Prostate gland (tissue), 2 donors: ENCODE measurements around the gene FBXL13. TPM values are rescaled to one million over a fixed set of nuclear protein-coding genes. Genes with fewer than 3 reads are reported as not detected.

Experiments
- DNase-seq: peaks from one replicate; pipeline ENCODE4 v3.0.0-alpha.2; 2019; ENCODE audit warnings: low spot score
- H3K27ac ChIP-seq, 2 donors: fragments of 200-600 bp; sonication (generic); 2 replicates each; pipeline ENCODE4 v1.5.1; 2017 to 2019
- H3K27me3 ChIP-seq: fragments of 200-600 bp; sonication (generic); replicated peaks from 2 replicates; pipeline ENCODE4 v1.5.1; 2019; ENCODE audit not compliant: insufficient read depth
- H3K36me3 ChIP-seq, 2 donors: fragments of 200-600 bp; sonication (generic); 1 replicate in 1 of 2; 2 replicates in 1 of 2; pipeline versions ENCODE4 v1.5.1 to v1.8.1; 2017 to 2019
- H3K4me1 ChIP-seq: fragments of 200-600 bp; sonication (generic); replicated peaks from 2 replicates; pipeline ENCODE4 v1.5.1; 2019
- H3K4me3 ChIP-seq, 2 donors: fragments of 200-600 bp; sonication (generic); 2 replicates each; pipeline ENCODE4 v1.5.1; 2017 to 2019
- H3K9me3 ChIP-seq: fragments of 200-600 bp; sonication (generic); 2 replicates; pipeline ENCODE4 v1.5.1; 2017
- CTCF ChIP-seq, 4 experiments: fragments of 200-600 bp in 2 of 4; fragments of 450-650 bp in 2 of 4; sonication (generic) in 2 of 4; IDR thresholded peaks; 1 replicate in 3 of 4; 2 replicates in 1 of 4; pipeline ENCODE4 v1.5.1; 2016 to 2019; ENCODE audit warnings: antibody characterized with exemption in 4 of 4, mild to moderate bottlenecking in 2 of 4, moderate library complexity in 2 of 4
- POLR2A ChIP-seq: fragments of 450-650 bp; IDR thresholded peaks from one replicate; pipeline ENCODE4 v1.6.1; 2016; ENCODE audit warnings: antibody characterized with exemption, mild to moderate bottlenecking
- POLR2AphosphoS5 ChIP-seq: sonication (generic); formaldehyde crosslinking; IDR thresholded peaks from one replicate; pipeline ENCODE4 v1.6.1; 2017; ENCODE audit warnings: antibody characterized with exemption
- WGBS: methylation state at CpG from one replicate; pipeline ENCODE4 v1.1.5; 2018; 5-methylcytosine and 5-hydroxymethylcytosine counted together
- intact Hi-C: fragments of 100-400 bp; cut with DNase I; formaldehyde crosslinking; loops from one replicate; pipeline ENCODE4 v1.14.2; 2022
- total RNA-seq, 2 donors: library from RNA; depleted of rRNA; stranded (reverse); fragments of >200 nt; gene quantifications; one replicate each; pipeline ENCODE4 v1.1.0, GENCODE V29; 2016

The FBXL13 gene
- total RNA-seq, 2 donors from 2014 or later, result 2.6 to 5.4 TPM

- no peak overlapping the region for H3K4me3 ChIP-seq
- TF ChIP-seq CTCF (IDR thresholded peaks at IDR 0.05), result no peak
- no peak for TF ChIP-seq POLR2A
- TF ChIP-seq POLR2AphosphoS5, result no peak
- H3K9me3 ChIP-seq, result no peaks in the 10 kb centered on the region
- H3K36me3 ChIP-seq, result no peaks in the 10 kb centered on the region
- H3K27me3 ChIP-seq, result no peaks in the 10 kb centered on the region
- no peak for DNase-seq
- no peak overlapping the region for H3K27ac ChIP-seq
- 87% methylated on average over 4 of the region's 4 CpGs for WGBS
- intact Hi-C loops, result no loop called here
- H3K4me1 ChIP-seq, result no peaks in the 10 kb centered on the region
These were observed 260.5 kb downstream of the FBXL13 start for GRCh38 chr7:102814025-102814471.

GRCh38 chr7:102813191-102814024, 261.2 kb downstream of the FBXL13 start:
- intact Hi-C loops, result no loop called here
- WGBS, result 84% methylated on average over 2 of the region's 2 CpGs
- Histone ChIP-seq H3K4me3 (no peak overlapping the region), H3K4me1 (no peaks in the 10 kb centered on the region), H3K36me3 (no peaks in the 10 kb centered on the region), H3K27ac (no peak overlapping the region), H3K27me3 (no peaks in the 10 kb centered on the region), H3K9me3 (no peaks in the 10 kb centered on the region)
- TF ChIP-seq POLR2A, result no peak
- no peak for TF ChIP-seq CTCF (IDR thresholded peaks at IDR 0.05)
- TF ChIP-seq POLR2AphosphoS5, result no peak
- no peak for DNase-seq

- 44% methylated on average over 8 of the region's 8 CpGs for WGBS
- no peak overlapping the region for H3K27ac ChIP-seq
- H3K36me3 ChIP-seq, result no peaks in the 10 kb centered on the region
- H3K4me3 ChIP-seq, result no peak overlapping the region
- no peak for TF ChIP-seq POLR2A
- no peak for TF ChIP-seq POLR2AphosphoS5
- no peak for TF ChIP-seq CTCF (IDR thresholded peaks at IDR 0.05)
- intact Hi-C loops, result no loop called here
- no peaks in the 10 kb centered on the region for H3K4me1 ChIP-seq
- DNase-seq, result no peak
- no peaks in the 10 kb centered on the region for H3K9me3 ChIP-seq
- no peaks in the 10 kb centered on the region for H3K27me3 ChIP-seq
These were observed 262.5 kb downstream of the FBXL13 start for GRCh38 chr7:102811942-102812678.

- H3K4me1 ChIP-seq, result no peaks in the 10 kb centered on the region
- H3K27me3 ChIP-seq, result no peaks in the 10 kb centered on the region
- TF ChIP-seq POLR2AphosphoS5 (no peak), CTCF (IDR thresholded peaks at IDR 0.05) (no peak), POLR2A (no peak)
- no peak overlapping the region for H3K27ac ChIP-seq
- no peak for DNase-seq
- no peak overlapping the region for H3K4me3 ChIP-seq
- H3K36me3 ChIP-seq, result no peaks in the 10 kb centered on the region
- no peaks in the 10 kb centered on the region for H3K9me3 ChIP-seq
- intact Hi-C loops, result no loop called here
These were observed 263.7 kb downstream of the FBXL13 start for GRCh38 chr7:102810916-102811315.
